GM12878 (cell line): ENCODE measurements around the gene PADI1. TPM values are rescaled to one million over a fixed set of nuclear protein-coding genes. Genes with fewer than 3 reads are reported as not detected.

Experiments
- ATAC-seq: fragments of 200-7000 bp; cut with Tn5 transposase; 3 replicates; pipeline ENCODE4 v1.9.1; 2020; ENCODE audit warnings: mild to moderate bottlenecking, moderate library complexity
- BruUV-seq: library from RNA; stranded (reverse); fragments of 400-500 nt; replicated peaks from 2 replicates; lab custom pipeline; 2021; lab: Mats Ljungman, UMichigan
- CTCF ChIA-PET: fragments of 300-600 bp; sonication (Branson Sonifier 250); formaldehyde crosslinking; extraction: SDS; loops from one replicate; lab custom pipeline; 2021; ENCODE audit warnings: inconsistent platforms; lab: Yijun Ruan, JAX
- POLR2A ChIA-PET: fragments of 350-600 bp; formaldehyde crosslinking; extraction: SDS; loops from one replicate; lab custom pipeline; 2021; ENCODE audit warnings: inconsistent platforms; lab: Charles Lee
- RAD21 ChIA-PET: fragments of 300-600 bp; sonication (Branson Sonifier 250); formaldehyde crosslinking; loops from one replicate; lab custom pipeline; 2023; ENCODE audit warnings: antibody characterized with exemption; ENCODE audit not compliant: unreplicated experiment; lab: Charles Lee
- SMC1A ChIA-PET: fragments of 300-600 bp; sonication (Branson Sonifier 250); formaldehyde crosslinking; loops from one replicate; lab custom pipeline; 2023; ENCODE audit not compliant: unreplicated experiment, uncharacterized antibody; lab: Charles Lee
- DNase-seq: peaks from one replicate; pipeline ENCODE4 v3.0.0-alpha.2; 2011; ENCODE audit warnings: low read depth, low spot score
- FAIRE-seq: peaks from 3 replicates; lab custom pipeline; 2011; peaks lifted over from hg19 to GRCh38; lab: Jason Lieb, UNC
- H2AFZ ChIP-seq: 2 replicates; pipeline ENCODE4 v1.6.0; 2011; ENCODE audit warnings: low read depth, low read length, control low read depth; ENCODE audit not compliant: control insufficient read depth
- H3K27ac ChIP-seq: 2 replicates; pipeline ENCODE4 v1.5.1; 2011; ENCODE audit warnings: control low read depth; ENCODE audit not compliant: control insufficient read depth, insufficient read depth
- H3K27me3 ChIP-seq, 2 experiments: replicated peaks in 1 of 2; 2 replicates each; pipeline versions ENCODE4 v1.6.0 to v1.6.1; 2011; ENCODE audit warnings: low read length in 1 of 2; ENCODE audit not compliant: control insufficient read depth in 2 of 2, insufficient read depth in 2 of 2
- H3K36me3 ChIP-seq, 2 experiments: 2 replicates each; pipeline ENCODE4 v1.5.1; 2011; ENCODE audit warnings: low read length in 1 of 2; ENCODE audit not compliant: control insufficient read depth in 2 of 2, insufficient read depth in 2 of 2
- H3K4me1 ChIP-seq: 2 replicates; pipeline ENCODE4 v1.6.1; 2011; ENCODE audit warnings: mild to moderate bottlenecking, low read length, moderate library complexity, mixed read lengths; ENCODE audit not compliant: control insufficient read depth, insufficient read depth
- H3K4me2 ChIP-seq: 2 replicates; pipeline ENCODE4 v1.6.0; 2011; ENCODE audit warnings: control low read depth; ENCODE audit not compliant: control insufficient read depth, insufficient read depth
- H3K4me3 ChIP-seq: fragments of 200-600 bp; sonication (generic); 2 replicates; pipeline ENCODE4 v1.5.1; 2016
- H3K79me2 ChIP-seq: 2 replicates; pipeline ENCODE4 v1.6.0; 2011; ENCODE audit warnings: low read length; ENCODE audit not compliant: control insufficient read depth, insufficient read depth
- H3K9ac ChIP-seq: 2 replicates; pipeline ENCODE4 v1.8.0; 2011; ENCODE audit warnings: low read length, control low read depth, mixed read lengths; ENCODE audit not compliant: control insufficient read depth, insufficient read depth
- H3K9me3 ChIP-seq: replicated peaks from 3 replicates; pipeline ENCODE4 v1.5.1; 2011; ENCODE audit warnings: mild to moderate bottlenecking, low read length; ENCODE audit not compliant: control insufficient read depth, insufficient read depth
- H4K20me1 ChIP-seq: 2 replicates; pipeline ENCODE4 v1.6.0; 2011; ENCODE audit not compliant: control insufficient read depth, insufficient read depth
- HCFC1 ChIP-seq: fragments of 150-350 bp; IDR thresholded peaks from 2 replicates; pipeline ENCODE4 v1.6.1; 2014; ENCODE audit warnings: low read length
- HDAC2 ChIP-seq: fragments of 200-600 bp; sonication (generic); IDR thresholded peaks from 2 replicates; pipeline ENCODE4 v1.6.1; 2017
- LARP7 ChIP-seq: fragments of 450-650 bp; IDR thresholded peaks from 2 replicates; pipeline ENCODE4 v1.6.1; 2017; ENCODE audit warnings: mild to moderate bottlenecking
- NBN ChIP-seq: fragments of 450-650 bp; IDR thresholded peaks from 2 replicates; pipeline ENCODE4 v1.6.1; 2016
- TARDBP ChIP-seq: IDR thresholded peaks from 2 replicates; pipeline ENCODE4 v1.6.1; 2016; ENCODE audit warnings: borderline replicate concordance
- ZNF217 ChIP-seq: fragments of 450-650 bp; IDR thresholded peaks from 2 replicates; pipeline ENCODE4 v1.6.1; 2017; ENCODE audit warnings: antibody characterized with exemption, mild to moderate bottlenecking
- ZNF24 ChIP-seq: fragments of 450-650 bp; IDR thresholded peaks from 2 replicates; pipeline ENCODE4 v1.6.1; 2017; ENCODE audit warnings: antibody characterized with exemption, mild to moderate bottlenecking
- WGBS: methylation state at CpG from one replicate; pipeline ENCODE4 v1.1.6; 2016; ENCODE audit warnings: low lambda C conversion rate; ENCODE audit not compliant: insufficient replicate concordance, insufficient coverage; ENCODE audit errors: missing lambda C conversion rate; 5-methylcytosine and 5-hydroxymethylcytosine counted together
- in situ Hi-C: fragments of 300-500 bp; cut with MboI; formaldehyde crosslinking; loops from 9 replicates; pipeline ENCODE4 v1.14.3; 2018; ENCODE audit warnings: mixed read lengths
- intact Hi-C: fragments of 100-400 bp; cut with micrococcal nuclease; formaldehyde crosslinking; loops from one replicate; pipeline ENCODE4 v1.14.2; 2022; ENCODE audit not compliant: unreplicated experiment
- polyA plus RNA-seq, 11 experiments: library from polyadenylated mRNA; depleted of rRNA in 4 of 11; unstranded in 6 of 11; stranded (reverse) in 5 of 11; fragments of >200 nt; fragmentation: Nextera tagmentation in 4 of 11; fragmentation: Illumina TruSeq in 1 of 11; extraction: Ambion mirVana in 4 of 11; extraction: Trizol in 1 of 11; gene quantifications; 1 replicate in 1 of 11; 2 replicates in 10 of 11; pipeline versions ENCODE4 v1.2.1 to v1.2.3, GENCODE V29; 2011 to 2016; ENCODE audit warnings: inconsistent platforms in 2 of 11, missing spikeins in 2 of 11, low read depth in 1 of 11
- total RNA-seq, 4 experiments: library from RNA; depleted of rRNA in 3 of 4; stranded (reverse); fragments of >200 nt in 3 of 4; fragmentation: Illumina TruSeq in 1 of 4; extraction: Trizol in 1 of 4; gene quantifications; 2 replicates each; pipeline versions ENCODE4 v1.2.1 to v1.2.3, GENCODE V29; 2013 to 2021

PADI1 gene
- total and polyA plus RNA-seq, 10 of the 15 experiments (the other 5 are each of a cell fraction or from before 2014, with no cell fraction given): 0.05 TPM; not detected in 9

GRCh38 chr1:17292299-17293160 lies 87.6 kb downstream of the PADI1 start (continued):
- TF ChIP-seq TARDBP (no peak), ZNF217 (no peak), LARP7 (no peak), NBN (no peak), ZNF24 (no peak)

GRCh38 chr1:17293681-17294425 lies 88.9 kb downstream of the PADI1 start:
- ChIA-PET RAD21 (no interaction called here), SMC1A (no interaction called here), POLR2A (no interaction called here), CTCF (no interaction called here)
- intact Hi-C loops: no loop called here
- in situ Hi-C loops: no loop called here
- H4K20me1 ChIP-seq: no peaks in the 10 kb centered on the region
- no peak overlapping the region for H3K4me2 ChIP-seq
- no peak overlapping the region for H2AFZ ChIP-seq
- no peaks in the 10 kb centered on the region for H3K27me3 ChIP-seq
- no peaks in the 10 kb centered on the region for H3K79me2 ChIP-seq
- H3K9me3 ChIP-seq: no peaks in the 10 kb centered on the region
- H3K27ac ChIP-seq: no peak overlapping the region
- 36% methylated on average over 14 of the region's 14 CpGs for WGBS
- no TSS peak for BruUV-seq
- H3K9ac ChIP-seq: no peak overlapping the region
- FAIRE-seq (no peak), ATAC-seq (no peak), DNase-seq (no peak)
- no peaks in the 10 kb centered on the region for H3K36me3 ChIP-seq
- H3K4me1 ChIP-seq: no peaks in the 10 kb centered on the region
- TF ChIP-seq HCFC1: no peak
- TF ChIP-seq HDAC2: no peak
- H3K4me3 ChIP-seq: no peak overlapping the region
